AG09309 (cell line): ENCODE data around the gene CSRP1.

Experiments
- DNase-seq: peaks from one replicate; pipeline ENCODE4 v3.0.0-alpha.2; 2010; ENCODE audit warnings: low read depth
- H3K4me3 ChIP-seq: 2 replicates; pipeline ENCODE4 v1.5.1; 2011; ENCODE audit warnings: mild to moderate bottlenecking, low read depth, low read length, moderate library complexity; ENCODE audit not compliant: control insufficient read depth
- CTCF ChIP-seq: IDR thresholded peaks from 2 replicates; pipeline ENCODE4 v1.5.1; 2011; ENCODE audit warnings: mild to moderate bottlenecking, low read depth, low read length, inconsistent platforms; ENCODE audit not compliant: insufficient read depth, control insufficient read depth; ENCODE audit errors: missing control alignments

CSRP1 gene

GRCh38 chr1:201542309-201543035 lies 35.5 kb upstream of the CSRP1 start:
- TF ChIP-seq CTCF, result no peak
- DNase-seq, result no peak
- H3K4me3 ChIP-seq, result no peak overlapping the region

GRCh38 chr1:201540846-201541735 lies 34.2 kb upstream of the CSRP1 start:
- TF ChIP-seq CTCF, result no peak
- no peak for DNase-seq
- H3K4me3 ChIP-seq, result peak overlapping the region; percentile 91

GRCh38 chr1:201539561-201540431 lies 32.9 kb upstream of the CSRP1 start:
- TF ChIP-seq CTCF, result no peak
- DNase-seq, result no peak
- peak overlapping the region; percentile 91 for H3K4me3 ChIP-seq

GRCh38 chr1:201538612-201539551 lies 32.0 kb upstream of the CSRP1 start, which contains the start of gene NAV1:
Gene NAV1, plus strand, starts transcription at chr1:201539127. Its CDS starts 83,758 bp downstream, at chr1:201622885.
- no peak for DNase-seq
- peak within 1 kb of the TSS; percentile 91 for H3K4me3 ChIP-seq
- TF ChIP-seq CTCF, result no peak

- no peak for TF ChIP-seq CTCF
- peak overlapping the region; percentile 91 for H3K4me3 ChIP-seq
- no peak for DNase-seq
Observed at GRCh38 chr1:201537891-201538611, 31.1 kb upstream of the CSRP1 start.
